Right lobe of liver (tissue), 4 donors: ENCODE measurements around the gene GRM2.

ENCODE experiments used
- CTCF ChIP-seq, 4 donors: fragments of 200-600 bp in 3 of 4; fragments of 450-650 bp in 1 of 4; IDR thresholded peaks; one replicate each; pipeline versions ENCODE4 v1.5.1 to v1.8.0; 2016 to 2022; ENCODE audit warnings: antibody characterized with exemption in 4 of 4, mild to moderate bottlenecking in 2 of 4
- POLR2A ChIP-seq: fragments of 450-650 bp; IDR thresholded peaks from one replicate; pipeline ENCODE4 v1.6.1; 2017; ENCODE audit warnings: antibody characterized with exemption, mild to moderate bottlenecking
- donor health status: DM: no; HTN: no; CAD: no.
- donor health status: DM: no; HTN: no; CAD: no.
- donor health status: DM: no; HTN: yes; CAD: no.

GRCh38 chr3:51721062-51721745 is 14.3 kb downstream of the GRM2 start:
- TF ChIP-seq CTCF (IDR thresholded peaks at IDR 0.05) (no peak), POLR2A (no peak)
